ENCODE data around the gene TPM1.
"Not testable (repeated sequence)": the region's sequence is repeated elsewhere in the genome, so short reads cannot be mapped to it uniquely, and the experiment has no call there.

The TPM1 gene

DNA sequence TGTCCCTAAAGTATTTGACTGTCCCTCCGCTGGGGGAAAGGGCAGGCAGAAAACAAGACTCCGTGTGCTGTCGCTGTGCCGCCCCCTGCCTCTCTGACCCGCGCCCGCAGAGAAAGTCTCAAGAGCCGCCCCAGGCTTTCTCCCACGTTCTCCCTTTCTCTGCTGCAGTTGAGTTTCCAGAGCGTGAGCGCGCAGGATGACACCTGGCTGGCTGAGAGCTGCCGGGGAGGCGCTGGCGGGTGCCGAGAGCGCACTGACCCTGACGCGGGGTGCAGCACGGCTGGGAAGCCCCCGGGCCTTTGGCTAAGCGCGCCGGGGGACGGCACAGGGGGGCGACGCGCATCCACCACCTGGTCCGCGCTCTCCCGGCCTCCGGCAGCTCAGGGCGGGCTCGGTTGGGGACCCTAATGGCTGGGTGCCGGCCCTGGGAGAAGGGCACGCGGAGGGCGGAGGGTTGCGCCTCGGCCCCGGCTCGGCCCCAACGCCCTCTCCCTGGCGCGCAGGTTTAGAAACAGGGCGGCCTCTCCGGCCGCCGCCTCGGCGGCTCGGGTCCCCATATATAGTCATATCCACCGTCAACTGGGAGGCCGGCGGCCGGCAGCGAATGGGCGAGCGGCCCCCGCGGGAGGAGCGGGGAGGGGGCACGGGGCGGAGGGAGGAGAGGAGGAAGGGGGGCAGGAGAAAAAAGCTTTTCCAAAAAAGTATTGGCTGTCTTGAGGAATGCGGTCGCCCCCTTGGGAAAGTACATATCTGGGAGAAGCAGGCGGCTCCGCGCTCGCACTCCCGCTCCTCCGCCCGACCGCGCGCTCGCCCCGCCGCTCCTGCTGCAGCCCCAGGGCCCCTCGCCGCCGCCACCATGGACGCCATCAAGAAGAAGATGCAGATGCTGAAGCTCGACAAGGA lies at the start of gene TPM1:
TPM1 (plus strand) TSS at position 774 of the 903 bp plus-strand sequence; CDS start at position 857, 83 bp downstream.
- no peak for FAIRE-seq

- FAIRE-seq: no peak
These were observed 49.5 kb upstream of the TPM1 start for GRCh38 chr15:62993066-62993465.

DNA sequence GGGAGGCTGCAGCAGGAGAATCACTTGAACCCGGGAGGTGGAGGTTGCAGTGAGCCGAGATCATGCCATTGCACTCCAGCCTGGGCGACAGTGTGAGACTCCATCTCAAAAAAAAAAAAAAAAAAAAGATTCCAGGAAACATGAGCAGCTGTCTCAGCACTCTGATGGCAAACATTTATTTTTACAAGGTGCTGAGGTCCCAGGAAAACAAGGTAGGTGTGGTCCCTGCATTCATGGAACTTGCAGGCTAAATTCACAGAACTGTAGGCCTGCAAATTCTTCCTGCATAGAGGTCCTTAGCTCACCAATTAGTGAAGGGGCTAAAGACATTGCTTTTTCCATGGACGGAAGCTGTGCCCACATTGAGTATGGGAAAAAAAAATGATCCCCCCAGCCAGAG lies 48.9 kb upstream of the TPM1 start:
- FAIRE-seq: not testable (repeated sequence)

GRCh38 chr15:62994439-62994838 lies 48.1 kb upstream of the TPM1 start:
- FAIRE-seq: no peak

DNA sequence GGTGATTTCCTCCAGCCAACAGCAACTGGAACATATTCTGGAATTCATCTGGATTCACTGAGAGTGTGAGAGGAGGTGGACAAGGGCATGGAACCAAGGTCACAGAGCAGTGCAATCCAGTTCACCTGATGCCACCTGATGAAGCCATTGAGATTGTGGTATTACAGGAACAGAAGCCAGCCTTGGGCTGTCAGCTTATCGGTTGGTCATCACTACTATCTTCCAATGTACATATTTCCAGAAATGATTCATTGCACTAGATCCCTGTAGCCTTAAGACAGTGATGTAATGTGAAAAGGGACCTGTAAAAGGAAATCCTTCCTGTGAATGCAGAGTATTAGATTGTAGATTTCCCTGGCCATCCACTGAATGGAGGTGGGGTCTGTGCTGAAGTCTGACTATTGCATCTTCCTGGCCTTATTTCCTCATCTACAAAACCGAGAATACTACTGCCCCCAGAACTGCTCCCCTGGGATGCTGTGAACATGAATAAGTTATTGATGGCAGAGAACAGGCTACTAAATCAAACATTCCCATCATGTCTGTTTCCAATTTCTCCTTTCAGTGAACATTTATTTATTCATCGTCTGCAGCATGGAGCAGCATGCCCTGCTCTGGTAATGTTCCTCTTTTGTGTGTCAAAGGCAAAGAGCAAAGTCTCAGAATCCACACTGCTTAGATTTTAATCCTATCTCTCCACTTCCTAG lies 47.4 kb upstream of the TPM1 start:
- FAIRE-seq: no peak

DNA sequence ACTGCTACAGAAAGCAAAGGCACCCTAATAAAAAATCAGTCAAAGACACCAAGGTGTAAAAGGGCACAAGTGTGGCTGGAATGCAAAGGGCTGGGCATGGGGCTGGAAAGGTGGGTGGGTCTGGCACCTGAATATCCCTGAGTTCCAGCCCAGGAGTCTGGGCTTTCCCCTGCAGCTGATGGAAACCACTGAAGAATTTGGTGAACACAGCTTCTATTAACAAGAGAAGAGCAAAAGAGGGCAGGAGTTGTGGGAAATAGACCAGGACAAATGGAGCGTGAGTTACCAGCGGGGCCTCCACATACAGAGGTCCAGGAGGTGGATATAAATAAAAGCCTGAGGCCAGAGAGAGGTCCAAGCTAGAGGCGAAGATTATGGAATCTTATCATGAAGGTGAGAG lies 45.1 kb upstream of the TPM1 start:
- no peak for FAIRE-seq

GRCh38 chr15:62998262-62998890 lies 44.2 kb upstream of the TPM1 start:
- no peak for FAIRE-seq

- FAIRE-seq: no peak
These were observed 43.4 kb upstream of the TPM1 start for GRCh38 chr15:62999178-62999577.

DNA sequence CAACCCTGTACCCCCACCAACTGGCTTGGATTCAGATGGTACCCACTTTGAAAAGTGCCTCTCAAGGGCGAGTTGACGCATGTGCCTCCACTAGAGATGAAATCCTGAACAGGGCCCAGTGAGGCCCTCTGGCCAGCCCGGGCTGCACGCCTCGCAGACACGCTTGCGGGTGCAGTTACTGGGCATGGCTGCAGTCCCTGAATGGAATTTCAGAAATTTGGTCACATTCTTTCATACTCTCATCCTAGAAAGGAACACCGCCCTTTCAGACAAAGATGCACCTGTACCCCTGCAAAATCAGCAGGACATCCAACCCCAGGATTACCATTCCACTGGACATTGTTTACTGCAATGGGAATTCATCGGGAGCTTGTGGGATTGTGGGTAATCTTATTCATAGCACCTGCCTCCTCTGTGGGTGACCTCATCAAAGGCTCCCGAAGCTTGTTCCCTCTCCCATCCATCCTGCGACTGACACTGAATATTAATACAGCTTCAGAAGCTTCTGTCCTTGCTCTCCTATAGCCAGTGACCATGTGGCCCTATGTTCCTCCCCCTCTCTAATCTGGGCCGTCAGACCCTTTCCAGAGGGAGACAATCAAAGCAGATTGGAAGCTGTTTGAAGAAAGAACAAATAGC lies 42.5 kb upstream of the TPM1 start:
- FAIRE-seq: no peak

DNA sequence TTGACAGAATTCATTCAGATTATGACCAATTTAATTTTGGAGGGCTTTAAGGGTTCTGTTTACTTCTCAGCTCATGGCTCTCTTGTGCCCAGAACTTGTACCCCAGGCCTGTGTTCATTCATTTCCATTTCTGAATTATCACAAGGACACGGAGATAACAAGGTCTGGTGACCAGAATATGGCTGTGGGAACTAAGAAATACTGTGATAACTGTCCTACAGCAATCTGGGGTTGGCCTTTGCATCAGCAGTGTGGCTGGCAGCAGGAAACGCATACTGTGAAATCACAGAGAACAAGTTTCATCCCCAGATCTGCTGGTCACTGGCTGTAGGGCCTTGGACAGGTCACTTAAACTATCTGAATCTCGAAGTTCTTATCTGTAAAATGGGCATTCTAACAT lies 41.8 kb upstream of the TPM1 start:
- no peak for FAIRE-seq

- no peak for FAIRE-seq
These were observed 38.3 kb upstream of the TPM1 start for GRCh38 chr15:63004211-63004610.

- no peak for FAIRE-seq
These were observed 36.3 kb upstream of the TPM1 start for GRCh38 chr15:63006032-63006878.

- FAIRE-seq: no peak
These were observed 34.1 kb upstream of the TPM1 start for GRCh38 chr15:63008333-63009049.

DNA sequence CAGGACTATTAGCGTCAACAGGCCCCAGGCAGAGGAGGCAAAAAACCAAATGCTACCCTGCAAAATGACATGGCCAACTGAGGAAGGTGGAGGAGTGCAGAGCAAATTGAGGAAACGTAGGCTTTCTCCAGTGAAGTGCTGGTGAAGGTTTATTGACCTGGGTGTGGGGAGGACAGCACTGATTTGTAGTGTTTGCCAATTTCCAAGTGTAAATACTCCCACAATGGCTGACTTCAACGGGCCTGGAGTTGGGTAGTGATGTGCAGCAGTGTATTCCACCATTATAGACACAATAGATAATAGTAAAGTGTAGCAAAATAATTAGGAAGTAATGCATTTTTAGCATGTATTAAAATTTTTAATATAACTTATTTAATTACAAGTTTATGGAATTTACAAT lies 32.2 kb upstream of the TPM1 start:
- FAIRE-seq: no peak

DNA sequence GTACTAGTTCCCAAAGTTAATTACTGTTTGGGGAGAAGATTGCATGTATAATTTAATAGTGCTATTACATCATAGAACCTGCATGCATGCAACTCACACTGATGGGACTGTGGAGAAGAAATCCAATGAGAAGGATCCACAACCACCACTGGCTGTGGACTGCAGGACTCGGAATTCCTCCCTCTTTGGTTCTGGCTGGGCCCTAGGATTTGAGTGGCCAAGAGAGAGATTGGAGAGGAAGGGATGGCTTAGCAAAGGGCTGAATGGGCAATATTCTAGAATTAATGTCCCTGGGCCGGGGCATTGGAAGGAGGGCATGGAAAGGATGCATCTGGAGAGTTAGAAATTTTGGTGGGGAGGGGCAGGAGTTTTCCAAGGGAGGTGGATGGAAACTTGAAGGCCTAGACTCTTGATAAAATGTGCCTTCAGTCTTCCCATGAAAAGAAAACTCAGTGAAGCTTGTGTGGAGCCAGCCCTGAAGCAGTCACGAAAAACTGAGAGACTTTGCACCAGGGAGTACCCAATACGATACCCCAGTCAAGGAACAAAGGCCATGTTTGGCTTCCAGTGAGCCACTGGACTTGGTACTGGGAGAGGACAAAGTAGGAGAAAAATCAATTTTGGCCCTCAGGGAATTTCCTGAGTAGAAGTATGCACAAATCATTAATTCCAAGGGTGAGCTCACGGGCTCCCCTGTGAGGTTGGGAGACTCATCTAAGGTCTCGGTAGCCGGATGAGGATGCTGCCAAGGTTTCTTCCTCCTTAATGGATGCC lies 31.4 kb upstream of the TPM1 start:
- FAIRE-seq: no peak

DNA sequence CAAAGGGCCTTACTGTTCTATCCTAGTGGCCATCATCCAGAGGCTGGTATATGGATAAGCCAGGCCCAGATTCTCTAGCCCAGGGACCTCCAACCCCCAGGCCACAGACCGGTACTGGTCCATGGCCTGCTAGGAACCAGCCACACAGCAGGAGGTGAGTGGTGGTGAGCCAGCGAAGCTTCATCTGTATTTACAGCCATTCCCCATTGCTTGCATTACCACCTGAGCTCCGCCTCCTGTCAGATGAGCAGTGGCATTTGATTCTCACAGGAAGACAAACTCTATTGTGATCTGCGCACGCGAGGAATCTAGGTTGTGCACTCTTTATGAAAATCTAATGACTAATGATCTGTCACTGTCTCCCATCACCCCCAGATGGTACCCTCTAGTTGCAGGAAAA lies 30.1 kb upstream of the TPM1 start:
- FAIRE-seq: no peak

GRCh38 chr15:63013052-63013808 lies 29.3 kb upstream of the TPM1 start:
- no peak for FAIRE-seq

- FAIRE-seq: no peak
These were observed 28.0 kb upstream of the TPM1 start for GRCh38 chr15:63014578-63014977.

- FAIRE-seq: no peak
These were observed 26.9 kb upstream of the TPM1 start for GRCh38 chr15:63015618-63016017.

- no peak for FAIRE-seq
These were observed 26.3 kb upstream of the TPM1 start for GRCh38 chr15:63016234-63016633.
